ENCODE measurements around the gene PIP4K2A.

GRCh38 chr10:22624287-22624738 is 90.1 kb downstream of the PIP4K2A start:
- no peak for TF ChIP-seq POLR2A (IDR thresholded peaks at IDR 0.05)
- TF ChIP-seq, protein P1, sequence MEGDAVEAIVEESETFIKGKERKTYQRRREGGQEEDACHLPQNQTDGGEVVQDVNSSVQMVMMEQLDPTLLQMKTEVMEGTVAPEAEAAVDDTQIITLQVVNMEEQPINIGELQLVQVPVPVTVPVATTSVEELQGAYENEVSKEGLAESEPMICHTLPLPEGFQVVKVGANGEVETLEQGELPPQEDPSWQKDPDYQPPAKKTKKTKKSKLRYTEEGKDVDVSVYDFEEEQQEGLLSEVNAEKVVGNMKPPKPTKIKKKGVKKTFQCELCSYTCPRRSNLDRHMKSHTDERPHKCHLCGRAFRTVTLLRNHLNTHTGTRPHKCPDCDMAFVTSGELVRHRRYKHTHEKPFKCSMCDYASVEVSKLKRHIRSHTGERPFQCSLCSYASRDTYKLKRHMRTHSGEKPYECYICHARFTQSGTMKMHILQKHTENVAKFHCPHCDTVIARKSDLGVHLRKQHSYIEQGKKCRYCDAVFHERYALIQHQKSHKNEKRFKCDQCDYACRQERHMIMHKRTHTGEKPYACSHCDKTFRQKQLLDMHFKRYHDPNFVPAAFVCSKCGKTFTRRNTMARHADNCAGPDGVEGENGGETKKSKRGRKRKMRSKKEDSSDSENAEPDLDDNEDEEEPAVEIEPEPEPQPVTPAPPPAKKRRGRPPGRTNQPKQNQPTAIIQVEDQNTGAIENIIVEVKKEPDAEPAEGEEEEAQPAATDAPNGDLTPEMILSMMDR (IDR thresholded peaks at IDR 0.05) = no peak
